Colonic mucosa (tissue), 4 donors: ENCODE results near the gene STK32B. TPM values are rescaled to one million over a fixed set of nuclear protein-coding genes. Genes with fewer than 3 reads are reported as not detected.

Source experiments
- DNase-seq: peaks from one replicate; pipeline ENCODE4 v3.0.0-alpha.2; 2020
- H3K27ac ChIP-seq: fragments of 200-600 bp; one replicate; pipeline ENCODE4 v1.8.0; 2021
- H3K27me3 ChIP-seq: fragments of 200-600 bp; one replicate; pipeline ENCODE4 v1.8.0; 2021
- H3K36me3 ChIP-seq: fragments of 200-600 bp; one replicate; pipeline ENCODE4 v1.8.0; 2021
- H3K4me1 ChIP-seq: fragments of 200-600 bp; one replicate; pipeline ENCODE4 v1.8.0; 2021; ENCODE audit warnings: mild to moderate bottlenecking
- H3K4me3 ChIP-seq: fragments of 200-600 bp; one replicate; pipeline ENCODE4 v1.8.0; 2021
- H3K9ac ChIP-seq, 2 donors: one replicate each; pipeline ENCODE4 v1.7.0; 2013; ENCODE audit warnings: control low read depth in 2 of 2, low read depth in 2 of 2, low read length in 2 of 2
- H3K9me3 ChIP-seq: fragments of 200-600 bp; one replicate; pipeline ENCODE4 v1.8.0; 2021
- CTCF ChIP-seq: fragments of 200-600 bp; IDR thresholded peaks from one replicate; pipeline ENCODE4 v1.8.0; 2022; ENCODE audit warnings: antibody characterized with exemption, mild to moderate bottlenecking
- intact Hi-C: fragments of 100-400 bp; cut with DNase I; formaldehyde crosslinking; loops from one replicate; pipeline ENCODE4 v1.14.1; 2022
- total RNA-seq, 2 donors: library from RNA; stranded (reverse); fragmentation: NEBNext Ultra II Directional in 1 of 2; extraction: Animal tissue kit (Norgen Biotek cat#: 25700) in 1 of 2; gene quantifications; one replicate each; pipeline ENCODE4 v1.2.1, GENCODE V29; 2021
- donor health status: healthy.
- donor health status: DM: no; HTN: no; CAD: no.
- donor health status: DM: no; HTN: no; CAD: no.

STK32B gene
- total RNA-seq, 2 donors from 2014 or later = 0.64 to 0.82 TPM

GRCh38 chr4:5547651-5548249 lies 496.5 kb downstream of the STK32B start:
- H3K27ac ChIP-seq = no peak overlapping the region
- intact Hi-C loops = no loop called here
- no peak overlapping the region for H3K9ac ChIP-seq
- H3K4me1 ChIP-seq = no peaks in the 10 kb centered on the region
- no peak overlapping the region for H3K4me3 ChIP-seq
- H3K27me3 ChIP-seq = no peaks in the 10 kb centered on the region
- no peak for TF ChIP-seq CTCF
- DNase-seq = no peak
- no peaks in the 10 kb centered on the region for H3K36me3 ChIP-seq
- H3K9me3 ChIP-seq = no peaks in the 10 kb centered on the region

Other genes with a start within 250 kb of the STK32B start
- under 1 TPM; 0.25 to 0.53 TPM for gene MSX1, start 191.8 kb upstream of the STK32B start, total RNA-seq
- under 1 TPM in 1 of 2 donors, not detected in 1; 0.90 TPM for gene CYTL1, start 32.0 kb upstream of the STK32B start, total RNA-seq